Activated naive CD4-positive, alpha-beta T cell treated with anti-CD3 and anti-CD28 coated beads, Interleukin-2, amount 10 ng/mL, durations not matched to agents 5 hours and 36 hours (primary cell): ENCODE results near the gene WDR59. TPM values are rescaled to one million over a fixed set of nuclear protein-coding genes. Genes with fewer than 3 reads are reported as not detected.

Experiments used
- total RNA-seq, 2 experiments: library from RNA; stranded (reverse); gene quantifications; one replicate each; pipeline ENCODE4 v1.2.3, GENCODE V29; 2021

The WDR59 gene, protein sequence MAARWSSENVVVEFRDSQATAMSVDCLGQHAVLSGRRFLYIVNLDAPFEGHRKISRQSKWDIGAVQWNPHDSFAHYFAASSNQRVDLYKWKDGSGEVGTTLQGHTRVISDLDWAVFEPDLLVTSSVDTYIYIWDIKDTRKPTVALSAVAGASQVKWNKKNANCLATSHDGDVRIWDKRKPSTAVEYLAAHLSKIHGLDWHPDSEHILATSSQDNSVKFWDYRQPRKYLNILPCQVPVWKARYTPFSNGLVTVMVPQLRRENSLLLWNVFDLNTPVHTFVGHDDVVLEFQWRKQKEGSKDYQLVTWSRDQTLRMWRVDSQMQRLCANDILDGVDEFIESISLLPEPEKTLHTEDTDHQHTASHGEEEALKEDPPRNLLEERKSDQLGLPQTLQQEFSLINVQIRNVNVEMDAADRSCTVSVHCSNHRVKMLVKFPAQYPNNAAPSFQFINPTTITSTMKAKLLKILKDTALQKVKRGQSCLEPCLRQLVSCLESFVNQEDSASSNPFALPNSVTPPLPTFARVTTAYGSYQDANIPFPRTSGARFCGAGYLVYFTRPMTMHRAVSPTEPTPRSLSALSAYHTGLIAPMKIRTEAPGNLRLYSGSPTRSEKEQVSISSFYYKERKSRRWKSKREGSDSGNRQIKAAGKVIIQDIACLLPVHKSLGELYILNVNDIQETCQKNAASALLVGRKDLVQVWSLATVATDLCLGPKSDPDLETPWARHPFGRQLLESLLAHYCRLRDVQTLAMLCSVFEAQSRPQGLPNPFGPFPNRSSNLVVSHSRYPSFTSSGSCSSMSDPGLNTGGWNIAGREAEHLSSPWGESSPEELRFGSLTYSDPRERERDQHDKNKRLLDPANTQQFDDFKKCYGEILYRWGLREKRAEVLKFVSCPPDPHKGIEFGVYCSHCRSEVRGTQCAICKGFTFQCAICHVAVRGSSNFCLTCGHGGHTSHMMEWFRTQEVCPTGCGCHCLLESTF
- 10 to 100 TPM; 69.4 to 81.5 TPM for total RNA-seq

DNA sequence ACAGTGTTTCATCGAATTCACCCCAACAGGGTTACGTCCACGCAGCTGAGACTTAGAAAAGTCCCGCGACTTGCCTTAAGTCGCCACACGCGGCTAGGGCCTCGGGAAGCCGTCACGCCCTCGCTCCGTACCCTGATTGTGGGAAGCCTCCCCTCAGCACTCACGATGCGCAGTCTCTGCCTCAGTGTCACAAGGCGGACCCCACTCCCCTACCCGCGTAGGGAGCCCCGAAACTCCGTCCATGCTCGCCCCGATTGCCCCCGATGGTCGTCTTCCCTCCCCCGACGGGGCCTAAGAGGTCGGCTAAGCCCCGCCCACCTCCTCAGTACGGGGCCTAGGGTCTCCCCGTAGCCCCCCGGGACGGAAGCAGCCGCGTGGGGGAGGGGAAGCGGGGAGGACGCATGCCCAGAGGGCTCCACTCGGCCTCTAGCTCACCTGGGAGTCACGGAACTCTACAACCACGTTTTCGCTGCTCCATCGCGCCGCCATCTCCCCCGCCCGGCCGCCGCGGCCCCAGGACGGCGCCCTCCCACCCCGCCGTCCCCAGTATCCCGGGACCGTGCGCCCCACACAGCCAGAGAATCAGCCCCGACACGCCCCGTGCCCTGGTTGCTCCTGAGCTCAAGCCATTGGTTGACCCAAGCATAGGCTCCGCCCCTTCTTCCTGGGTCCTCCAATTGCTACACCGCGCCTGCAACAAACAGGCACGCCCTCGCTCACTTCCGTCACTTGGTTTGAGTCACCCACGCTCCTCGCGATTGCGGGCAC lies at the start of gene WDR59:
Gene WDR59, minus strand, starts transcription at position 595 of the 768 bp plus-strand sequence. Its CDS starts 106 bp downstream, at position 489.

DNA sequence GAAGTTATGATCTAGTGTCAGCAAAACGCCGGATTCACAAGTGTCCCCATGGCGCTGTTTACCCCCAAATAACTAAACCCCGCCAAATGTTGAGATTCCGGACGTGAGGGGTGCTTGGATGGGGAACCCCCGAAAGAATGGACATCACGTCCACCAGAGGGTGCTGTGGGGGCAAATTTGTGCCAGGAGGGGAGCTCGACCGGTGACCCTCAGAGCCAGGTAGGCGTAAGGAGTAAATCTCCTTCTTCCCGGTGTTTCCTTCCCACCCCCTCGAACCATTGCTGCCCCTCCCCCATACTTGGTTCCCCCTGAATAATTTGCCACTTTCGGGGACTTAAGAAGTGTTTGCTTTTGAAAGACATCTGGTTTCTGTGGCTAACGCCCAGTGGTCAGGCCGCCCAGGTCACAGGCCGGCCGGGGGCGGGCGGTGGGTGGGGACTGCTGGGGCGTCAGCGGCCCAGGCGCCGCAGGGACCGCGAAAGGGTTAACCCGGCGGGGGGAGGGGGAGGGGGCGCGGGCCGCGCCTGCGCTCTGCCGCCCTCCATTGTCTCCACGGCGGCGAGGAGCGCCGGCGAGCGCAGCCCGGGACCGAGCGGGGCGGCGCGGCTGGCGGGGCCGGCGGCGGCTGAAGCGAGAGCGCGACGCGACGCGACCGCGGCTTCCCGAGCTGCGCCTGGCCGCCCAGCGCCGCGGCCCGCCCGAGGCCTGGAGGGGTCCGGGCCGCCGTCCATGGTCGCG lies 13.7 kb upstream of the WDR59 start, which contains the start of gene ZNRF1:
Gene ZNRF1, plus strand, starts transcription at position 544 of the 738 bp plus-strand sequence. CDS start 648 bp downstream, outside the sequence.

Other genes starting within 250 kb of the WDR59 start
- under 1 TPM; 0.13 to 0.34 TPM for gene FA2H, start 210.3 kb downstream of the WDR59 start, total RNA-seq
- 1 to 10 TPM; 5.0 to 7.2 TPM for gene ZNRF1, start 13.9 kb upstream of the WDR59 start, total RNA-seq
- gene LDHD, start 131.7 kb upstream of the WDR59 start, total RNA-seq: under 1 TPM; 0.22 to 0.33 TPM
- gene ZFP1, start 163.4 kb upstream of the WDR59 start, total RNA-seq: 10 to 100 TPM; 13.3 to 13.7 TPM
- gene CTRB2, start 222.0 kb upstream of the WDR59 start, total RNA-seq: not detected
- gene CTRB1, start 233.9 kb upstream of the WDR59 start, total RNA-seq: not detected